PC-3 (cell line): ENCODE measurements around the gene APBB2. TPM values are rescaled to one million over a fixed set of nuclear protein-coding genes. Genes with fewer than 3 reads are reported as not detected.
A peak's percentile ranks its signal among the peaks of the same experiment; 100 is the strongest.
"Not testable (repeated sequence)": the region's sequence is repeated elsewhere in the genome, so short reads cannot be mapped to it uniquely, and the experiment has no call there.

Experiments used
- ATAC-seq: fragments of 200-7000 bp; cut with Tn5 transposase; 2 replicates; pipeline ENCODE4 v1.9.1; 2020; ENCODE audit warnings: mild to moderate bottlenecking, moderate library complexity
- BruUV-seq: library from RNA; stranded (reverse); fragments of 400-500 nt; replicated peaks from 2 replicates; lab custom pipeline; 2021; lab: Mats Ljungman, UMichigan
- CTCF ChIA-PET: fragments of 300-600 bp; sonication (Branson Sonifier 250); formaldehyde crosslinking; loops from one replicate; lab custom pipeline; 2022; ENCODE audit warnings: antibody characterized with exemption; lab: Charles Lee
- POLR2A ChIA-PET: fragments of 300-600 bp; sonication (Branson Sonifier 250); formaldehyde crosslinking; loops from one replicate; lab custom pipeline; 2022; ENCODE audit warnings: antibody characterized with exemption; ENCODE audit not compliant: unreplicated experiment; lab: Charles Lee
- DNase-seq: peaks from one replicate; pipeline ENCODE4 v3.0.0-alpha.2; 2015
- H2AFZ ChIP-seq: fragments of 300-600 bp; sonication (generic); 2 replicates; pipeline ENCODE4 v1.6.0; 2016; ENCODE audit warnings: antibody characterized with exemption, low read length
- H3F3A ChIP-seq: fragments of 300-600 bp; sonication (generic); one replicate; pipeline ENCODE4 v1.6.0; 2017; ENCODE audit warnings: antibody characterized with exemption, low read length, control low read depth, mild to moderate bottlenecking; ENCODE audit not compliant: unreplicated experiment
- H3K27ac ChIP-seq: fragments of 300-600 bp; sonication (generic); 2 replicates; pipeline ENCODE4 v1.5.1; 2016; ENCODE audit warnings: mild to moderate bottlenecking, low read length
- H3K27me3 ChIP-seq: fragments of 300-600 bp; sonication (generic); 2 replicates; pipeline ENCODE4 v1.6.1; 2016; ENCODE audit warnings: low read length, mixed read lengths
- H3K36me3 ChIP-seq: fragments of 300-600 bp; sonication (generic); 2 replicates; pipeline ENCODE4 v1.6.1; 2016; ENCODE audit warnings: low read depth, mixed run types, low read length, mixed read lengths
- H3K4me1 ChIP-seq: fragments of 300-600 bp; sonication (generic); 2 replicates; pipeline ENCODE4 v1.5.1; 2016; ENCODE audit warnings: low read length; ENCODE audit not compliant: insufficient read depth
- H3K4me2 ChIP-seq: fragments of 300-600 bp; sonication (generic); 2 replicates; pipeline ENCODE4 v1.6.0; 2016; ENCODE audit warnings: low read length
- H3K4me3 ChIP-seq: fragments of 300-600 bp; sonication (generic); 2 replicates; pipeline ENCODE4 v1.5.1; 2016; ENCODE audit warnings: mild to moderate bottlenecking, low read length, mixed read lengths
- H3K79me2 ChIP-seq: fragments of 300-600 bp; sonication (generic); 2 replicates; pipeline ENCODE4 v1.6.1; 2017; ENCODE audit warnings: low read length, mixed read lengths
- H3K9ac ChIP-seq: fragments of 300-600 bp; sonication (generic); 2 replicates; pipeline ENCODE4 v1.6.0; 2016; ENCODE audit warnings: mild to moderate bottlenecking, low read length
- H3K9me2 ChIP-seq: fragments of 300-600 bp; sonication (generic); replicated peaks from 2 replicates; pipeline ENCODE4 v1.6.1; 2016; ENCODE audit warnings: mixed run types, low read length, mixed read lengths
- H3K9me3 ChIP-seq: fragments of 300-600 bp; sonication (generic); 2 replicates; pipeline ENCODE4 v1.6.1; 2016; ENCODE audit warnings: low read length, mixed read lengths
- H4K20me1 ChIP-seq: fragments of 300-600 bp; sonication (generic); 2 replicates; pipeline ENCODE4 v1.6.1; 2016; ENCODE audit warnings: low read length, mixed read lengths
- CTCF ChIP-seq: fragments of 300-600 bp; sonication (generic); conservative IDR thresholded peaks from 2 replicates; pipeline ENCODE4 v1.5.1; 2017; ENCODE audit warnings: antibody characterized with exemption, low read depth, mild to moderate bottlenecking, low read length
- EZH2 ChIP-seq: fragments of 300-600 bp; sonication (generic); IDR thresholded peaks from one replicate; pipeline ENCODE4 v1.6.1; 2017; ENCODE audit warnings: antibody characterized with exemption, mild to moderate bottlenecking, low read length; ENCODE audit not compliant: unreplicated experiment
- EZH2phosphoT487 ChIP-seq: fragments of 300-600 bp; sonication (generic); IDR thresholded peaks from 2 replicates; pipeline ENCODE4 v1.6.1; 2018; ENCODE audit warnings: mild to moderate bottlenecking, antibody characterized with exemption, low read length, borderline replicate concordance
- intact Hi-C: fragments of 100-400 bp; cut with micrococcal nuclease; formaldehyde crosslinking; loops from 2 replicates; pipeline ENCODE4 v1.9.0; 2023
- total RNA-seq: library from RNA; depleted of rRNA; stranded (reverse); fragments of >200 nt; gene quantifications from 2 replicates; pipeline ENCODE4 v1.2.3, GENCODE V29; 2014

Gene APBB2
- total RNA-seq, 1 experiment from 2014 or later = 24.7 TPM

DNA sequence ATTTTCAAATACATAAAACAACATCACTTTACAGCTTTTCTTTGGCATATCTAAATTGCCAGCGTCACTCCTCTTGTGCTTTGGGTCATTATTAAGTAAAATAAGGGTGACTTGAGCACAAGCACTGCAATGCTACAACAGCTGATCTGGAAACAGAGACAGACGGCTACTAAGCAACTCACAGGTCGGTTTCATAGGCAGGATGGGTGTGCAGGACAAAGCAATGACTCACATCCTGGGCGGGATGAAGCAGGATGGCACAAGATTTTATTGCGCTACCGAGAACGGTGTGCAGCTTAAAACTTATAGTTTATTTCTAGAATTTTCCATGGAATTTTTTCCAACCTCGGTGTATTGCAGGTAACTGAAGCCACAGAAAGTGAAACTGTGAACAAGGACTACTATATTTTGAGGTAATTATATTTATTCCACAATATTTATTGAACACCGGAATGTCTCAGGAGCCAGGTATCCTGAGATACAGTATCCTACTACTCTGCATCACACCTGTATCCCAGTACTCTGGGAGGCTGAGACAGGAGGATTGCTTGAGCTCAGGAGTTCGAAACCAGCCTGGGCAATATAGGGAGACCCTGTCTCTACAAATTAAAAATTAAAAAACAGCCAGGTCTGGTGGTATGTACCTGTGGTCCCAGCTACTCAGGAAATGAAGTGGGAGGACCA is 215.5 kb downstream of the APBB2 start:
- peaks cover 11% of the 10 kb centered on the region for H3K79me2 ChIP-seq
- H3K4me2 ChIP-seq = peak overlapping the region; percentile 10; the same call in 1 of the 2 replicates
- no peaks in the 10 kb centered on the region for H4K20me1 ChIP-seq
- no peak overlapping the region for H3K4me3 ChIP-seq
- H3K4me1 ChIP-seq = peaks cover 32% of the 10 kb centered on the region
- TSS peak; percentile 33 for BruUV-seq
- H3K9me3 ChIP-seq = no peaks in the 10 kb centered on the region
- peaks cover 4% of the 10 kb centered on the region for H3F3A ChIP-seq
- H3K9me2 ChIP-seq = no peaks in the 10 kb centered on the region
- no peak for TF ChIP-seq EZH2
- no peak for TF ChIP-seq CTCF
- no peak for TF ChIP-seq EZH2phosphoT487
- no peak overlapping the region for H2AFZ ChIP-seq
- DNase-seq (peak; percentile 66), ATAC-seq (peak; percentile 76)
- peak overlapping the region; percentile 49 for H3K27ac ChIP-seq
- intact Hi-C loops = loop anchor here (10.0 kb wide), 1 partner anchor 1656 kb away; the partner anchor contains the start of gene ATP8A1
- CTCF ChIA-PET = no interaction called here
- peaks cover 14% of the 10 kb centered on the region; the same call in 1 of the 2 replicates for H3K36me3 ChIP-seq
- POLR2A ChIA-PET = no interaction called here
- no peak overlapping the region for H3K9ac ChIP-seq
- no peaks in the 10 kb centered on the region for H3K27me3 ChIP-seq

DNA sequence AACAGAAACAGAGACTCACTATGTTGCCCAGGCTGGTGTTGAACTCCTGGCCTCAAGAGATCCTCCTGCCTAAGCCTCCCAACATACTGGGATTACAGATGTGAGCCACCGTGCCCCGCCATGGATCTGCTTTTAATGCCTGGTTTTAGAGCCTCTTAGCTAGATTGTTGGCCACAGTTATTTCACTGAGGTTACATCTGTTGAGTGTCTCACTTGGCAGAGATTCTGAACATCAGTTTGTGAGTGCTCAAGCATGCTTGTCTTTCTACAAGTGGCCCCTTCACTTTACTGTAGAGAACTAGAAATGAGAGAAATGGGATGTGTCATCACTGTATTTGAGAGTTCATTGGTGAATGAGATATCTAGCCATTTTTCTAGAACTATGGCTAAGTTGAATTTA is 218.5 kb downstream of the APBB2 start:
- Histone ChIP-seq H3K9ac (no peak overlapping the region), H3K4me3 (no peak overlapping the region), H3F3A (peaks cover 4% of the 10 kb centered on the region), H4K20me1 (no peaks in the 10 kb centered on the region), H3K4me2 (no peak overlapping the region), H2AFZ (no peak overlapping the region), H3K27me3 (no peaks in the 10 kb centered on the region), H3K9me2 (no peaks in the 10 kb centered on the region), H3K79me2 (peaks cover 16% of the 10 kb centered on the region), H3K9me3 (no peaks in the 10 kb centered on the region), H3K27ac (no peak overlapping the region), H3K36me3 (peaks cover 14% of the 10 kb centered on the region; the same call in 1 of the 2 replicates), H3K4me1 (peaks cover 58% of the 10 kb centered on the region)
- POLR2A ChIA-PET = interaction anchor here (0.6 kb wide), 1 partner anchor 616 kb away, joined by 7 read pairs; no protein-coding TSS in a partner anchor
- CTCF ChIA-PET = no interaction called here
- no TSS peak for BruUV-seq
- intact Hi-C loops = loop anchor here (10.0 kb wide), 1 partner anchor 1659 kb away; the partner anchor contains the start of gene ATP8A1
- ATAC-seq (no peak), DNase-seq (no peak)
- TF ChIP-seq EZH2phosphoT487 (no peak), EZH2 (no peak), CTCF (no peak)

- H3K9me2 ChIP-seq, H3K27me3 ChIP-seq, H4K20me1 ChIP-seq, BruUV-seq, H3F3A ChIP-seq, CTCF ChIA-PET, POLR2A ChIA-PET, H3K9me3 ChIP-seq, H3K4me3 ChIP-seq, H2AFZ ChIP-seq, H3K9ac ChIP-seq: not testable (repeated sequence)
- H3K4me1 ChIP-seq = peaks cover 71% of the 10 kb centered on the region
- intact Hi-C loops = loop anchor here (5.0 to 10.0 kb wide), 2 partner anchors 218 to 1660 kb away; partner anchors contain the start of genes APBB2 and ATP8A1
- ATAC-seq = peak; percentile 33
- H3K4me2 ChIP-seq = peak overlapping the region; percentile 47
- H3K27ac ChIP-seq = peak overlapping the region; percentile 83
- H3K36me3 ChIP-seq = peaks cover 14% of the 10 kb centered on the region; the same call in 1 of the 2 replicates
- peak; percentile 64 for DNase-seq
- H3K79me2 ChIP-seq = peaks cover 16% of the 10 kb centered on the region
Observed at GRCh38 chr4:40994321-40994720, 220.0 kb downstream of the APBB2 start.

GRCh38 chr4:40993296-40993693 is 221.0 kb downstream of the APBB2 start:
- H3F3A ChIP-seq, H3K4me2 ChIP-seq, DNase-seq, H4K20me1 ChIP-seq, H3K9ac ChIP-seq, POLR2A ChIA-PET, H3K9me2 ChIP-seq, H3K9me3 ChIP-seq, BruUV-seq, ATAC-seq, H3K4me3 ChIP-seq, CTCF ChIA-PET, H2AFZ ChIP-seq, H3K27me3 ChIP-seq: not testable (repeated sequence)
- H3K36me3 ChIP-seq = peaks cover 12% of the 10 kb centered on the region; the same call in 1 of the 2 replicates
- H3K27ac ChIP-seq = peak overlapping the region; percentile 25
- intact Hi-C loops = loop anchor here (5.0 to 10.0 kb wide), 2 partner anchors 219 to 1662 kb away; partner anchors contain the start of genes APBB2 and ATP8A1
- peaks cover 16% of the 10 kb centered on the region for H3K79me2 ChIP-seq
- peaks cover 66% of the 10 kb centered on the region for H3K4me1 ChIP-seq
